K562 (cell line): Measurements from ENCODE around the gene TMEM63A. TPM values are rescaled to one million over a fixed set of nuclear protein-coding genes. Genes with fewer than 3 reads are reported as not detected.
A peak's percentile ranks its signal among the peaks of the same experiment; 100 is the strongest.

Experiments used
- ATAC-seq: fragments of 200-7000 bp; cut with Tn5 transposase; 3 replicates; pipeline ENCODE4 v1.9.1; 2020; ENCODE audit warnings: moderate library complexity
- BruUV-seq: library from RNA; stranded (reverse); fragments of 400-500 nt; replicated peaks from 2 replicates; lab custom pipeline; 2021; lab: Mats Ljungman, UMichigan
- CTCF ChIA-PET: fragments of 300-600 bp; formaldehyde crosslinking; extraction: SDS; loops from one replicate; lab custom pipeline; 2021; ENCODE audit warnings: low intra/inter-chr PET ratio; lab: Yijun Ruan, JAX
- POLR2A ChIA-PET: fragments of 300-600, 350-650 bp; sonication (Branson Sonifier 250); formaldehyde crosslinking; extraction: SDS; loops from one replicate; lab custom pipeline; 2021; ENCODE audit warnings: antibody characterized with exemption, inconsistent platforms; lab: Yijun Ruan, JAX
- DNase-seq, 4 experiments: peaks; one replicate each; pipeline versions ENCODE4 v3.0.0 to v3.0.0-alpha.2; 2011 to 2018; ENCODE audit warnings: low spot score in 3 of 4, mixed read lengths in 3 of 4; ENCODE audit errors: extremely low read depth in 1 of 4
- FAIRE-seq: peaks from 2 replicates; lab custom pipeline; 2011; peaks lifted over from hg19 to GRCh38; lab: Jason Lieb, UNC
- H2AFZ ChIP-seq: 2 replicates; pipeline ENCODE4 v1.6.0; 2011; ENCODE audit warnings: low read depth, low read length, control low read depth, inconsistent platforms
- H3K27ac ChIP-seq: fragments of 200-600 bp; 3 replicates; pipeline ENCODE4 v1.8.0; 2011; ENCODE audit warnings: low read depth, mild to moderate bottlenecking, control low read depth, inconsistent platforms, low read length, moderate library complexity, mixed read lengths; ENCODE audit errors: extremely low read depth
- H3K27me3 ChIP-seq, 2 experiments: fragments of 300-600 bp in 1 of 2; 2 replicates in 1 of 2; 3 replicates in 1 of 2; pipeline versions ENCODE4 v1.6.0 to v1.8.0; 2011; ENCODE audit warnings: inconsistent platforms in 2 of 2, low read length in 2 of 2, mild to moderate bottlenecking in 1 of 2, mixed read lengths in 1 of 2, moderate library complexity in 1 of 2; ENCODE audit not compliant: control insufficient read depth in 2 of 2, insufficient read depth in 2 of 2
- H3K36me3 ChIP-seq: fragments of 300-600 bp; 3 replicates; pipeline ENCODE4 v1.8.0; 2011; ENCODE audit warnings: mild to moderate bottlenecking, low read length, inconsistent platforms; ENCODE audit not compliant: control insufficient read depth, insufficient read depth
- H3K4me1 ChIP-seq, 2 experiments: fragments of 200-600 bp in 1 of 2; replicated peaks in 1 of 2; 2 replicates in 1 of 2; 3 replicates in 1 of 2; pipeline versions ENCODE4 v1.5.1 to v1.8.0; 2011; ENCODE audit warnings: inconsistent platforms in 2 of 2, low read length in 2 of 2, mild to moderate bottlenecking in 1 of 2, mixed read lengths in 1 of 2, moderate library complexity in 1 of 2; ENCODE audit not compliant: control insufficient read depth in 2 of 2, insufficient read depth in 2 of 2
- H3K4me2 ChIP-seq: 2 replicates; pipeline ENCODE4 v1.6.1; 2011; ENCODE audit warnings: low read length, control low read depth, inconsistent platforms, mixed read lengths; ENCODE audit not compliant: insufficient read depth
- H3K4me3 ChIP-seq: fragments of 200-600 bp; sonication (generic), shearing (Covaris generic); 2 replicates; pipeline ENCODE4 v1.5.1; 2016; ENCODE audit warnings: control low read depth, inconsistent platforms
- H3K79me2 ChIP-seq: fragments of 200-600 bp; 3 replicates; pipeline ENCODE4 v1.8.0; 2011; ENCODE audit warnings: low read length, inconsistent platforms; ENCODE audit not compliant: control insufficient read depth, insufficient read depth
- H3K9ac ChIP-seq, 2 experiments: 2 replicates each; pipeline versions ENCODE4 v1.6.0 to v1.6.1; 2011; ENCODE audit warnings: low read depth in 2 of 2, low read length in 2 of 2, control low read depth in 1 of 2, inconsistent platforms in 1 of 2, mild to moderate bottlenecking in 1 of 2, mixed read lengths in 1 of 2; ENCODE audit not compliant: insufficient read depth in 1 of 2
- H3K9me1 ChIP-seq: one replicate; pipeline ENCODE4 v1.6.0; 2011; ENCODE audit warnings: inconsistent platforms, mild to moderate bottlenecking, low read length, moderate library complexity; ENCODE audit not compliant: control insufficient read depth, insufficient read depth
- H3K9me3 ChIP-seq: replicated peaks from 2 replicates; pipeline ENCODE4 v1.5.1; 2011; ENCODE audit warnings: low read depth, low read length, inconsistent platforms; ENCODE audit not compliant: control insufficient read depth, insufficient read depth
- H4K20me1 ChIP-seq: replicated peaks from 2 replicates; pipeline ENCODE4 v1.6.1; 2011; ENCODE audit warnings: low read length, inconsistent platforms, mixed read lengths; ENCODE audit not compliant: control insufficient read depth, insufficient read depth
- CUX1 ChIP-seq: fragments of 200-800 bp; sonication (Bioruptor generic); IDR thresholded peaks from 2 replicates; pipeline ENCODE4 v1.6.1; 2016; ENCODE audit warnings: missing genetic modification characterization, missing compliant biosample characterization
- HNRNPK ChIP-seq: fragments of 200-400 bp; formaldehyde crosslinking; IDR thresholded peaks from one replicate; pipeline ENCODE4 v1.6.1; 2018; ENCODE audit warnings: mild to moderate bottlenecking, low read depth, low read length; ENCODE audit not compliant: poor library complexity, severe bottlenecking
- JUNB ChIP-seq: fragments of 450-650 bp; formaldehyde crosslinking; conservative IDR thresholded peaks from 2 replicates; pipeline ENCODE4 v1.4.0; 2020; ENCODE audit warnings: mild to moderate bottlenecking
- KLF1 ChIP-seq: fragments of 450-650 bp; IDR thresholded peaks from 2 replicates; pipeline ENCODE4 v1.6.1; 2016; ENCODE audit warnings: missing genetic modification characterization, missing compliant biosample characterization
- REST ChIP-seq, 2 experiments: fragments of 450-650 bp; formaldehyde crosslinking in 1 of 2; IDR thresholded peaks; 2 replicates each; pipeline versions ENCODE4 v1.4.0 to v1.6.1; 2014 to 2020; ENCODE audit warnings: mild to moderate bottlenecking in 2 of 2, borderline replicate concordance in 1 of 2, low read depth in 1 of 2
- TRIM24 ChIP-seq, 2 experiments: fragments of 450-650 bp; IDR thresholded peaks; 2 replicates each; pipeline ENCODE4 v1.6.1; 2016
- ZNF224 ChIP-seq: sonication (generic); formaldehyde crosslinking; IDR thresholded peaks from 2 replicates; pipeline ENCODE4 v1.8.0; 2022; ENCODE audit warnings: mild to moderate bottlenecking, missing genetic modification reagents
- WGBS: fragments of 100-300 bp; shearing (Covaris generic); methylation state at CpG from one replicate; pipeline ENCODE4 v1.1.6; 2016; ENCODE audit warnings: low coverage, mixed read lengths; ENCODE audit not compliant: insufficient coverage; ENCODE audit errors: missing lambda C conversion rate; 5-methylcytosine and 5-hydroxymethylcytosine counted together
- in situ Hi-C: fragments of 300-500 bp; cut with MboI; formaldehyde crosslinking; loops from 4 replicates; pipeline ENCODE4 v1.15.0; 2018; ENCODE audit warnings: inconsistent platforms, mixed read lengths
- intact Hi-C: fragments of 100-400 bp; cut with micrococcal nuclease; formaldehyde crosslinking; loops from 2 replicates; pipeline ENCODE4 v1.14.2; 2022
- polyA plus RNA-seq, 8 experiments: library from polyadenylated mRNA; depleted of rRNA in 4 of 8; stranded (reverse) in 5 of 8; unstranded in 3 of 8; fragments of >200 nt; fragmentation: Nextera tagmentation in 2 of 8; fragmentation: Illumina TruSeq in 1 of 8; extraction: Ambion mirVana in 2 of 8; extraction: Trizol in 1 of 8; gene quantifications; 2 replicates each; pipeline versions ENCODE4 v1.2.1 to v1.2.3, GENCODE V29; 2011 to 2014; ENCODE audit warnings: inconsistent platforms in 1 of 8, missing spikeins in 1 of 8
- total RNA-seq, 7 experiments: library from RNA; depleted of rRNA in 6 of 7; stranded (reverse); fragments of >200 nt in 6 of 7; fragmentation: Illumina TruSeq in 2 of 7; extraction: Trizol in 2 of 7; gene quantifications; 2 replicates each; pipeline versions ENCODE4 v1.2.1 to v1.2.3, GENCODE V29; 2011 to 2021; ENCODE audit warnings: low replicate concordance in 1 of 7

TMEM63A gene
- total and polyA plus RNA-seq, 9 of the 15 experiments (the other 6 are each of a cell fraction or from before 2014, with no cell fraction given), result 2.0 to 54.6 (median 17.5) TPM

DNA sequence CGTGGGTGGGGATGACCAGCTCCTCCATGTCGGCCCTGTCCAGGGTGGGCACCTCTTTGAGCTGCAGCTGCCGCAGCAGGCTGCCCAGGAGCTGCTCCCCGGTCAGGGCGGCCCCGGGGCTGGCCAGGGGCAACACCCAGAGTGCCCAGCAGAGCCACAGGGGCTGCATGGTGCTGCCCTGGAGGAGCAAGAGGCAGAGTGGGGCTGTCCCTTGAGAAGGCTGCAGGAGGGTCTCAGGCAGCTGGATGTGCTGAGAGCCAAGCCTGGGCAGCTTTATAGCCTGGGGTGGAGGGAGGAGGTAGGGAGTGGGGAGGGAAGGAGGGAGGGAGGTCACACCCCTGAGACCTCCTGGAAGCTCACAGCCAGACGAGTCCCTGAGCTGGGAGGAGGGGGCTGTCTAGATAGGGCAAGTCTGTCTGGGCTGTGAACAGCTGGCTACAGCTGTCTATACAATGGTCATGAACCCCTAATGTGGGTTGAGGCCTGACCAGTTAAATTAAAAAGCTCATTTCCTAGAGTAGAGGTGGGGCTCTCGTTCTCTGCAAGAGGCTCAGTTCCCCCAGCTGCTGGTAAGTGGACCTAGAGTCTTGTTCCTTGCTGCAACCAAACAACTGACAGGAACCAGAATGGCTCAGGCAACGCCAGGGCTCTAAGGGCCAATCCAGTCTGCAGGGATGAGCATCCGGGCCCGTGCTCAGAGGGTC, 6.9 kb upstream of the TMEM63A start, which contains the start of gene LEFTY1:
Gene LEFTY1, minus strand, starts transcription at position 249 of the 704 bp plus-strand sequence. Its CDS starts 80 bp downstream, at position 169.
- Histone ChIP-seq H3K4me2 (no peak within 1 kb of the TSS), H3K4me1 (peaks cover 0 to 27% of the 10 kb centered on the region in 2 experiments; a peak in 3 of 5 replicates), H4K20me1 (no peaks in the 10 kb centered on the region), H3K36me3 (no peaks in the 10 kb centered on the region), H3K27ac (no peak within 1 kb of the TSS), H2AFZ (peak within 1 kb of the TSS; percentile 24; the same call in 1 of the 2 replicates), H3K27me3 (no peaks in the 10 kb centered on the region), H3K9me1 (peaks cover 3% of the 10 kb centered on the region), H3K9ac (peak within 1 kb of the TSS in 1 of 2 experiments; percentile 41; a peak in 2 of 4 replicates), H3K79me2 (no peaks in the 10 kb centered on the region), H3K9me3 (no peaks in the 10 kb centered on the region), H3K4me3 (no peak within 1 kb of the TSS)
- ChIA-PET CTCF (no interaction called here), POLR2A (interaction anchor here (0.6 to 1.9 kb wide), 6 partner anchors 9 to 39 kb away, joined by 3 to 8 read pairs (median 4); partner anchors contain the start of gene PYCR2)
- FAIRE-seq (no peak), DNase-seq (no peak), ATAC-seq (peak; percentile 47)
- 59% methylated on average over 11 of the region's 11 CpGs for WGBS
- intact Hi-C loops (no loop called here), in situ Hi-C loops (no loop called here)
- BruUV-seq, result no TSS peak
- TF ChIP-seq ZNF224 (CRISPR knock-in tag) (no peak), KLF1 (no peak), HNRNPK (no peak), TRIM24 (IDR thresholded peaks at IDR 0.05) (no peak), CUX1 (CRISPR knock-in tag) (no peak), REST (IDR thresholded peaks at IDR 0.05; ENCODE audit: borderline replicate concordance) (no peak), REST (CRISPR knock-in tag; IDR thresholded peaks at IDR 0.05; ENCODE audit: low read depth) (no peak), JUNB (no peak)
